WI38 (cell line): ENCODE data around the gene CLCN3.

ENCODE experiments used
- H3K4me3 ChIP-seq: 2 replicates; pipeline ENCODE4 v1.5.1; 2011; ENCODE audit warnings: low read depth, mild to moderate bottlenecking, control low read depth, low read length
- CTCF ChIP-seq: IDR thresholded peaks from 2 replicates; pipeline ENCODE4 v1.5.1; 2012; ENCODE audit warnings: low read depth, mild to moderate bottlenecking, control low read depth, low read length

The CLCN3 gene

GRCh38 chr4:169594560-169595195, 25.7 kb upstream of the CLCN3 start:
- no peak overlapping the region for H3K4me3 ChIP-seq
- TF ChIP-seq CTCF = no peak

GRCh38 chr4:169601016-169601771, 19.2 kb upstream of the CLCN3 start:
- TF ChIP-seq CTCF = no peak

GRCh38 chr4:169603312-169603711, 17.1 kb upstream of the CLCN3 start:
- no peak for TF ChIP-seq CTCF
- no peak overlapping the region for H3K4me3 ChIP-seq

More at GRCh38 chr4:169601016-169601771, 19.2 kb upstream of the CLCN3 start:
- no peak overlapping the region for H3K4me3 ChIP-seq

- TF ChIP-seq CTCF = no peak
- H3K4me3 ChIP-seq = no peak overlapping the region
These were observed 16.1 kb upstream of the CLCN3 start for GRCh38 chr4:169604131-169604900.

GRCh38 chr4:169604903-169605331, 15.5 kb upstream of the CLCN3 start:
- H3K4me3 ChIP-seq = no peak overlapping the region
- no peak for TF ChIP-seq CTCF

GRCh38 chr4:169611157-169611556, 9.2 kb upstream of the CLCN3 start:
- no peak for TF ChIP-seq CTCF
- peak overlapping the region; percentile 93 for H3K4me3 ChIP-seq
